ENCODE results near the gene SLC9B1.

GRCh38 chr4:102901804-102902203 is 117.7 kb downstream of the SLC9B1 start:
- TF ChIP-seq CTCF (IDR thresholded peaks at IDR 0.05), result no peak
- TF ChIP-seq EZH2phosphoT487 (IDR thresholded peaks at IDR 0.05; ENCODE audit: borderline replicate concordance, low read depth), result no peak
- no peak for TF ChIP-seq NFIC (IDR thresholded peaks at IDR 0.05; ENCODE audit: borderline replicate concordance)
- TF ChIP-seq USF2 (IDR thresholded peaks at IDR 0.05; ENCODE audit: borderline replicate concordance, low read depth, low read length), result no peak
- no peak for TF ChIP-seq GATA2 (CRISPR knock-in tag; IDR thresholded peaks at IDR 0.05)
- no peak for TF ChIP-seq PBX3 (IDR thresholded peaks at IDR 0.05)
- no peak for TF ChIP-seq MAX (IDR thresholded peaks at IDR 0.05; ENCODE audit: low read depth)
